Measurements from ENCODE around the gene RIT2. TPM values are rescaled to one million over a fixed set of nuclear protein-coding genes. Genes with fewer than 3 reads are reported as not detected.

RIT2 gene
- total and polyA plus RNA-seq, 7 donors: not detected

DNA sequence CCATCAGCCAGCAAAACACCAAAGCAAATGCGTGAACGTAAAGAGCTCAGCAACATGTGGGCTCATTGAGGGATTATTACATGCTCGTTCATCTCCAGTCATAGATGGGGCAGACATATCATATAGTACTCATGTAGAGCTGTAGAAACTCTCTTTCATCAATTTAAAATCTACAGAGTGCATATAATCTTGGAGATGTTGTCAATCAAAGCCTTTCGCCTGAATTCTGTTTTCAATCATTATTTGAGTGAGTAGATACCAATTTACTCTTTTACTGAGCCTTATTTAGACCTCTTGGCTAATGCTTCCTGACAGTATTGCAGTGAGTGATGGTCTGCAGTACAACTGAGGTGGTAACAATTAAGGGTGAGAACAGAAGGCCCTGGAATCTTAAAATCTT lies 7.0 kb downstream of the RIT2 start:
- intact Hi-C loops (cut with DNase I): no loop called here

DNA sequence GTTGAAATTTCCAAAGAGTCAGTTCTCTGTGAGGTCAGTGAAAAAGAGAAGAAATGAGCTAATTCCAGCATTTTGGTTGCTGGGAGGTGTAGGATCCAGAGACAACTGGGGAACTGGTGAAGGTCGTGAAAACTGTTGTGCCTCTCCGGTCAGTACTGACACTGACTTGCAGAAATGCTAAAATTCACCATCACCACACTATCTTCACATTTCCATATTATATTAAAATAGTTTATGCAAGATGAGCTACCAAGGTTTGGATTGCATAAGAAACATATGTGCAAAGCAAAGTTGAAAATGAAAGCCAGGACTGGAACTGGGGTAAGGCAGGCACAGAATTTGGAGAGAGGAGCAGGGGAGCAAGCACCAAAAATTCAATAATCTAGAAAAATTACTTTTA lies 21.8 kb downstream of the RIT2 start:
- intact Hi-C loops (cut with DNase I): no loop called here

More for the DNA sequence above, 7.0 kb downstream of the RIT2 start:
- no peak overlapping the region for H3K4me3 ChIP-seq
- ATAC-seq (no peak), DNase-seq (no peak)
- no peak for TF ChIP-seq CTCF (IDR thresholded peaks at IDR 0.05)
- H3K36me3 ChIP-seq (ENCODE audit: insufficient read depth in 1 of 2, low read depth in 1 of 2): no peaks in the 10 kb centered on the region
- no peaks in the 10 kb centered on the region for H3K4me1 ChIP-seq
- H3K27ac ChIP-seq: no peak overlapping the region
- no peaks in the 10 kb centered on the region for H3K9me3 ChIP-seq
- WGBS, 3 donors: 71 to 83% (median 72%) methylated on average over 4 of the region's 4 CpGs
- no peaks in the 10 kb centered on the region for H3K27me3 ChIP-seq (ENCODE audit: insufficient read depth in 3 of 3, low read length in 2 of 3)

GRCh38 chr18:43092539-43092938 lies 22.9 kb downstream of the RIT2 start:
- no peak overlapping the region for H3K27ac ChIP-seq
- H3K27me3 ChIP-seq (ENCODE audit: insufficient read depth in 3 of 3, low read length in 2 of 3): no peaks in the 10 kb centered on the region
- intact Hi-C loops (cut with DNase I): no loop called here
- no peaks in the 10 kb centered on the region for H3K9me3 ChIP-seq
- no peaks in the 10 kb centered on the region for H3K4me1 ChIP-seq
- DNase-seq: no peak
- no peaks in the 10 kb centered on the region for H3K36me3 ChIP-seq (ENCODE audit: insufficient read depth in 1 of 2, low read depth in 1 of 2)
- 72 to 88% (median 80%) methylated on average over 5 of the region's 5 CpGs for WGBS, 3 donors
- no peak overlapping the region for H3K4me3 ChIP-seq
- no peak for TF ChIP-seq CTCF (IDR thresholded peaks at IDR 0.05)
- ATAC-seq: no peak

More for the DNA sequence above, 21.8 kb downstream of the RIT2 start:
- Histone ChIP-seq H3K4me1 (no peaks in the 10 kb centered on the region), H3K4me3 (no peak overlapping the region), H3K27me3 (ENCODE audit: insufficient read depth in 3 of 3, low read length in 2 of 3) (no peaks in the 10 kb centered on the region), H3K9me3 (no peaks in the 10 kb centered on the region), H3K27ac (no peak overlapping the region), H3K36me3 (ENCODE audit: insufficient read depth in 1 of 2, low read depth in 1 of 2) (no peaks in the 10 kb centered on the region)
- TF ChIP-seq CTCF (IDR thresholded peaks at IDR 0.05): no peak
- 90 to 93% (median 93%) methylated on average over 2 of the region's 2 CpGs for WGBS, 3 donors
- ATAC-seq (no peak), DNase-seq (no peak)

- no peaks in the 10 kb centered on the region for H3K4me1 ChIP-seq
- no peak for ATAC-seq
- TF ChIP-seq CTCF (IDR thresholded peaks at IDR 0.05): no peak
- H3K9me3 ChIP-seq: no peaks in the 10 kb centered on the region
- H3K27me3 ChIP-seq (ENCODE audit: insufficient read depth in 3 of 3, low read length in 2 of 3): no peaks in the 10 kb centered on the region
- H3K27ac ChIP-seq: no peak overlapping the region
- H3K36me3 ChIP-seq (ENCODE audit: insufficient read depth in 1 of 2, low read depth in 1 of 2): no peaks in the 10 kb centered on the region
- no peak overlapping the region for H3K4me3 ChIP-seq
- intact Hi-C loops (cut with DNase I): no loop called here
- DNase-seq: no peak
These were observed 34.1 kb downstream of the RIT2 start for GRCh38 chr18:43081396-43081795.

- WGBS, 3 donors: 75 to 82% (median 79%) methylated on average over 3 of the region's 3 CpGs
- intact Hi-C loops (cut with DNase I): no loop called here
These were observed 34.8 kb downstream of the RIT2 start for GRCh38 chr18:43080671-43081070.

More at GRCh38 chr18:43080671-43081070, 34.8 kb downstream of the RIT2 start:
- Histone ChIP-seq H3K4me3 (no peak overlapping the region), H3K36me3 (ENCODE audit: insufficient read depth in 1 of 2, low read depth in 1 of 2) (no peaks in the 10 kb centered on the region), H3K27ac (no peak overlapping the region), H3K4me1 (no peaks in the 10 kb centered on the region), H3K9me3 (no peaks in the 10 kb centered on the region), H3K27me3 (ENCODE audit: insufficient read depth in 3 of 3, low read length in 2 of 3) (no peaks in the 10 kb centered on the region)
- no peak for TF ChIP-seq CTCF (IDR thresholded peaks at IDR 0.05)
- DNase-seq: no peak
- no peak for ATAC-seq

Data from psoas muscle (tissue), 8 donors.